Mammary epithelial cell (primary cell): ENCODE measurements around the gene TTLL11.

Source experiments
- CTCF ChIP-seq, 2 donors: IDR thresholded peaks in 1 of 2; conservative IDR thresholded peaks in 1 of 2; 2 replicates each; pipeline ENCODE4 v1.5.1; 2011 to 2012; ENCODE audit warnings: inconsistent platforms in 2 of 2, low read length in 2 of 2, mild to moderate bottlenecking in 2 of 2, control low read depth in 1 of 2, low read depth in 1 of 2; ENCODE audit not compliant: insufficient read depth in 1 of 2; ENCODE audit errors: extremely low read depth in 1 of 2
- EZH2 ChIP-seq: IDR thresholded peaks from 2 replicates; pipeline ENCODE4 v1.6.1; 2012; ENCODE audit warnings: low read length, inconsistent platforms, borderline replicate concordance

DNA sequence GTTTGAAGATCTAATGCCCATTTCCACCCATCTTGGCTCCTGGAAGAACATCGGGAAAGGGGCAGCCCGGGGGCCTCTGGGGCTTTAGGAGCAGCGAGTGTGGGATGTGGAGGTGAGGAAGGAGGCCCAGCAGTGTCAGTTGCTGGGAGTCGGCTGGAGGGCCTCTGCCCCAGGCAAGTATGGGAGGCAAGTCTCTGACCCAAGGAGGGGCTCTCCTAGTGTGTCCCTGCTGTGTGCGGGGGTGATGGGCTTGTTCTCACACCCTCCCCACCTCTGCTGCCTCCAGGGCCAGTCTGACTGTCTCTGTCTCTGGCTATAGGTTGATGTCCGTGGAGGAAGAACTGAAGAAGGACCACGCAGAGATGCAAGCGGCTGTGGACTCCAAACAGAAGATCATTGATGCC lies 312.0 kb downstream of the TTLL11 start:
- TF ChIP-seq CTCF (conservative IDR thresholded peaks at IDR 0.05 in 1 of 2, IDR thresholded peaks at IDR 0.05 in 1 of 2; ENCODE audit: extremely low read depth in 1 of 2, insufficient read depth in 1 of 2, low read depth in 1 of 2, low read length in 2 of 2) (no peak), EZH2 (no peak)
